H9 (cell line): ENCODE data around the gene SEC16B. TPM values are rescaled to one million over a fixed set of nuclear protein-coding genes. Genes with fewer than 3 reads are reported as not detected.

Experiments
- DNase-seq: peaks from one replicate; pipeline ENCODE4 v3.0.0-alpha.2; 2017
- H2AFZ ChIP-seq: one replicate; pipeline ENCODE4 v1.6.1; 2013; ENCODE audit warnings: mild to moderate bottlenecking, low read length, control low read depth, moderate library complexity
- H2AK5ac ChIP-seq: 2 replicates; pipeline ENCODE4 v1.6.1; 2013; ENCODE audit warnings: low read length, control low read depth, mixed read lengths; ENCODE audit not compliant: insufficient read length
- H2BK120ac ChIP-seq: one replicate; pipeline ENCODE4 v1.6.1; 2013; ENCODE audit warnings: low read depth, mild to moderate bottlenecking, low read length, control low read depth, inconsistent platforms; ENCODE audit not compliant: poor library complexity, severe bottlenecking
- H2BK12ac ChIP-seq: 2 replicates; pipeline ENCODE4 v1.6.1; 2013; ENCODE audit warnings: low read length, control low read depth, mixed read lengths, low read depth; ENCODE audit not compliant: insufficient read length
- H2BK15ac ChIP-seq: 2 replicates; pipeline ENCODE4 v1.6.1; 2013; ENCODE audit warnings: low read depth, low read length, control low read depth
- H2BK20ac ChIP-seq: one replicate; pipeline ENCODE4 v1.6.1; 2013; ENCODE audit warnings: low read depth, mild to moderate bottlenecking, low read length, control low read depth, inconsistent platforms; ENCODE audit not compliant: poor library complexity, severe bottlenecking
- H2BK5ac ChIP-seq: 2 replicates; pipeline ENCODE4 v1.6.1; 2013; ENCODE audit warnings: low read length, control low read depth, mixed read lengths; ENCODE audit not compliant: insufficient read length
- H3K14ac ChIP-seq: 2 replicates; pipeline ENCODE4 v1.6.1; 2013; ENCODE audit warnings: low read length, control low read depth; ENCODE audit not compliant: insufficient read depth
- H3K18ac ChIP-seq: 2 replicates; pipeline ENCODE4 v1.6.1; 2013; ENCODE audit warnings: low read depth, mild to moderate bottlenecking, mixed read lengths, low read length, control low read depth; ENCODE audit not compliant: insufficient read length
- H3K23ac ChIP-seq: 2 replicates; pipeline ENCODE4 v1.6.1; 2013; ENCODE audit warnings: low read length, control low read depth, mixed read lengths, low read depth; ENCODE audit not compliant: insufficient read length
- H3K23me2 ChIP-seq: 2 replicates; pipeline ENCODE4 v1.6.1; 2013; ENCODE audit warnings: low read depth, mild to moderate bottlenecking, mixed read lengths, low read length, control low read depth; ENCODE audit not compliant: insufficient read length, poor library complexity, severe bottlenecking
- H3K27ac ChIP-seq: 2 replicates; pipeline ENCODE4 v1.5.1; 2013; ENCODE audit warnings: low read length, control low read depth, mixed read lengths, low read depth; ENCODE audit not compliant: insufficient read length
- H3K27me3 ChIP-seq: 2 replicates; pipeline ENCODE4 v1.6.1; 2013; ENCODE audit warnings: low read length, control low read depth, inconsistent platforms; ENCODE audit not compliant: insufficient read depth
- H3K4ac ChIP-seq: 2 replicates; pipeline ENCODE4 v1.6.1; 2013; ENCODE audit warnings: low read depth, mild to moderate bottlenecking, control low read depth, inconsistent platforms, low read length, moderate library complexity
- H3K4me1 ChIP-seq: 2 replicates; pipeline ENCODE4 v1.6.1; 2013; ENCODE audit warnings: low read length, control low read depth, inconsistent platforms; ENCODE audit not compliant: insufficient read depth
- H3K4me2 ChIP-seq: 2 replicates; pipeline ENCODE4 v1.6.1; 2013; ENCODE audit warnings: low read length, control low read depth, mixed read lengths; ENCODE audit not compliant: insufficient read length, insufficient read depth
- H3K56ac ChIP-seq: 2 replicates; pipeline ENCODE4 v1.6.1; 2013; ENCODE audit warnings: low read depth, mild to moderate bottlenecking, mixed read lengths, low read length, control low read depth; ENCODE audit not compliant: insufficient read length
- H3K79me1 ChIP-seq: 2 replicates; pipeline ENCODE4 v1.6.1; 2013; ENCODE audit warnings: low read depth, mild to moderate bottlenecking, moderate library complexity, low read length, control low read depth, inconsistent platforms; ENCODE audit not compliant: insufficient read depth, poor library complexity, severe bottlenecking
- H3K79me2 ChIP-seq: 2 replicates; pipeline ENCODE4 v1.6.1; 2013; ENCODE audit warnings: low read length, control low read depth, inconsistent platforms; ENCODE audit not compliant: insufficient read depth
- H3K9ac ChIP-seq: 2 replicates; pipeline ENCODE4 v1.6.1; 2013; ENCODE audit warnings: low read length, control low read depth, mixed read lengths; ENCODE audit not compliant: insufficient read length; ENCODE audit errors: extremely low read depth
- H3K9me3 ChIP-seq: one replicate; pipeline ENCODE4 v1.6.1; 2013; ENCODE audit warnings: low read depth, low read length, inconsistent platforms; ENCODE audit not compliant: control insufficient read depth
- H3T11ph ChIP-seq: one replicate; pipeline ENCODE4 v1.6.1; 2013; ENCODE audit warnings: mild to moderate bottlenecking, low read length, control low read depth, inconsistent platforms
- H4K20me1 ChIP-seq: one replicate; pipeline ENCODE4 v1.6.1; 2013; ENCODE audit not compliant: control insufficient read depth, insufficient read length, insufficient read depth
- H4K5ac ChIP-seq: 2 replicates; pipeline ENCODE4 v1.6.1; 2013; ENCODE audit warnings: low read depth, mild to moderate bottlenecking, mixed read lengths, low read length, control low read depth; ENCODE audit not compliant: insufficient read length
- H4K8ac ChIP-seq: replicated peaks from 2 replicates; pipeline ENCODE4 v1.6.1; 2013; ENCODE audit warnings: low read length, control low read depth, mixed read lengths, low read depth; ENCODE audit not compliant: insufficient read length
- H4K91ac ChIP-seq: 2 replicates; pipeline ENCODE4 v1.6.1; 2013; ENCODE audit warnings: low read depth, mild to moderate bottlenecking, moderate library complexity, mixed read lengths, low read length, control low read depth; ENCODE audit not compliant: insufficient read length
- H3K27ac Mint-ChIP-seq, 3 experiments: 2 replicates in 2 of 3; 3 replicates in 1 of 3; pipeline ENCODE4 v1.8.0; 2020 to 2021; ENCODE audit warnings: mixed read lengths in 3 of 3, mild to moderate bottlenecking in 1 of 3, moderate library complexity in 1 of 3
- H3K27me3 Mint-ChIP-seq: 2 replicates; pipeline ENCODE4 v1.8.0; 2021; ENCODE audit warnings: low read depth, mild to moderate bottlenecking, moderate library complexity, mixed read lengths
- H3K36me3 Mint-ChIP-seq, 3 experiments: 2 replicates in 2 of 3; 3 replicates in 1 of 3; pipeline ENCODE4 v1.8.0; 2020 to 2021; ENCODE audit warnings: low read depth in 3 of 3, mixed read lengths in 3 of 3; ENCODE audit not compliant: insufficient read depth in 1 of 3
- H3K4me1 Mint-ChIP-seq, 2 experiments: 2 replicates each; pipeline ENCODE4 v1.8.0; 2020; ENCODE audit warnings: mixed read lengths in 2 of 2
- H3K4me3 Mint-ChIP-seq, 2 experiments: 2 replicates in 1 of 2; 3 replicates in 1 of 2; pipeline ENCODE4 v1.8.0; 2020 to 2021; ENCODE audit warnings: mild to moderate bottlenecking in 2 of 2, mixed read lengths in 2 of 2, moderate library complexity in 1 of 2
- H3K9me3 Mint-ChIP-seq, 2 experiments: 2 replicates in 1 of 2; 3 replicates in 1 of 2; pipeline ENCODE4 v1.8.0; 2020; ENCODE audit warnings: mild to moderate bottlenecking in 2 of 2, mixed read lengths in 2 of 2, moderate library complexity in 1 of 2
- WGBS: extraction: QIAGEN DNeasy Blood & Tissue Kit; methylation state at CpG from one replicate; pipeline ENCODE4 v1.1.7; 2013; ENCODE audit warnings: missing lambda C conversion rate, low lambda C conversion rate, mixed read lengths; ENCODE audit not compliant: insufficient read length; ENCODE audit errors: extremely low coverage; 5-methylcytosine and 5-hydroxymethylcytosine counted together
- total RNA-seq: library from RNA; stranded (reverse); gene quantifications from 2 replicates; pipeline ENCODE4 v1.2.1, GENCODE V29; 2021
- TF ChIP-seq, protein P1 (sequence below): fragments of 200-600 bp; sonication (generic); conservative IDR thresholded peaks from 3 replicates; pipeline ENCODE4 v1.8.0; 2021; ENCODE audit warnings: antibody characterized with exemption, mild to moderate bottlenecking

Gene SEC16B
- total RNA-seq, 1 experiment from 2014 or later: 0.83 TPM

DNA sequence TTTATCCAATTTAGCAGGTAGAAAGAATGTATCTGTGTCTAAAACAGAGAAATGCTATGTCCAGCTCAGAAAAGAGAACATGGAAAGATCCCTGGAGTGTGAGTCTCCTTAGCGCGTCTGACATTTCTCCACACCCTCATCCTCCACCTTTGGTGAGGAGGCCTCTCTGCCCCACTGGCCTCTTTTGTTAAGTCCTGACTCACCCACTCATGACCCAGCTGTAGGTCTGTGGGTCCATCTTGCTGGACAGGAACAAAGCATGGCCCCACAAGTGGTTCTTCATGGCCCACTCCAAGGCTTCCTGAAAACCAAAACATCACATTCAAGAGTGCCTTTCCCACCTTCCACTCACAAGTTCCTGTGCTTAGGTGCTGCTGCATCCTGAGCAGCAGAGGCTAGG is 15.8 kb downstream of the SEC16B start:
- no peak overlapping the region for H3K18ac ChIP-seq
- no peak overlapping the region for H2AFZ ChIP-seq
- Mint-ChIP-seq H3K4me3 (no peak overlapping the region), H3K27ac (no peak overlapping the region; a peak in 1 of 7 replicates), H3K9me3 (no peaks in the 10 kb centered on the region), H3K4me1 (peaks cover 0 to 10% of the 10 kb centered on the region in 2 experiments; a peak in 1 of 4 replicates), H3K27me3 (no peaks in the 10 kb centered on the region; the same call in 1 of the 2 replicates), H3K36me3 (no peaks in the 10 kb centered on the region)
- H3K27me3 ChIP-seq: no peaks in the 10 kb centered on the region
- no peak overlapping the region for H3K9ac ChIP-seq
- no peak overlapping the region for H3K23ac ChIP-seq
- H2BK12ac ChIP-seq: no peak overlapping the region
- no peaks in the 10 kb centered on the region for H3K23me2 ChIP-seq
- no peaks in the 10 kb centered on the region for H4K20me1 ChIP-seq
- no peak overlapping the region for H3K4me2 ChIP-seq
- no peak for DNase-seq
- H3K4ac ChIP-seq: no peak overlapping the region
- H3K4me1 ChIP-seq: peaks cover 2% of the 10 kb centered on the region; the same call in 1 of the 2 replicates
- H3T11ph ChIP-seq: no peak overlapping the region
- H3K79me2 ChIP-seq: no peaks in the 10 kb centered on the region
- H3K56ac ChIP-seq: no peak overlapping the region
- no peak overlapping the region for H3K27ac ChIP-seq
- H4K5ac ChIP-seq: no peak overlapping the region
- no peaks in the 10 kb centered on the region for H3K79me1 ChIP-seq
- no peaks in the 10 kb centered on the region for H3K9me3 ChIP-seq
- TF ChIP-seq, protein P1, sequence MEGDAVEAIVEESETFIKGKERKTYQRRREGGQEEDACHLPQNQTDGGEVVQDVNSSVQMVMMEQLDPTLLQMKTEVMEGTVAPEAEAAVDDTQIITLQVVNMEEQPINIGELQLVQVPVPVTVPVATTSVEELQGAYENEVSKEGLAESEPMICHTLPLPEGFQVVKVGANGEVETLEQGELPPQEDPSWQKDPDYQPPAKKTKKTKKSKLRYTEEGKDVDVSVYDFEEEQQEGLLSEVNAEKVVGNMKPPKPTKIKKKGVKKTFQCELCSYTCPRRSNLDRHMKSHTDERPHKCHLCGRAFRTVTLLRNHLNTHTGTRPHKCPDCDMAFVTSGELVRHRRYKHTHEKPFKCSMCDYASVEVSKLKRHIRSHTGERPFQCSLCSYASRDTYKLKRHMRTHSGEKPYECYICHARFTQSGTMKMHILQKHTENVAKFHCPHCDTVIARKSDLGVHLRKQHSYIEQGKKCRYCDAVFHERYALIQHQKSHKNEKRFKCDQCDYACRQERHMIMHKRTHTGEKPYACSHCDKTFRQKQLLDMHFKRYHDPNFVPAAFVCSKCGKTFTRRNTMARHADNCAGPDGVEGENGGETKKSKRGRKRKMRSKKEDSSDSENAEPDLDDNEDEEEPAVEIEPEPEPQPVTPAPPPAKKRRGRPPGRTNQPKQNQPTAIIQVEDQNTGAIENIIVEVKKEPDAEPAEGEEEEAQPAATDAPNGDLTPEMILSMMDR: no peak
- no peak overlapping the region for H3K14ac ChIP-seq
- H4K8ac ChIP-seq: no peak overlapping the region
- H4K91ac ChIP-seq: no peak overlapping the region
- no CpG with 5 or more reads among the region's 2 CpGs for WGBS
- H2AK5ac ChIP-seq: no peak overlapping the region
- no peak overlapping the region for H2BK120ac ChIP-seq
- H2BK15ac ChIP-seq: no peak overlapping the region
- no peak overlapping the region for H2BK5ac ChIP-seq
- no peak overlapping the region for H2BK20ac ChIP-seq
